Testis (tissue), 3 donors: ENCODE measurements around the gene ZNF688. TPM values are rescaled to one million over a fixed set of nuclear protein-coding genes. Genes with fewer than 3 reads are reported as not detected.
"Not testable (repeated sequence)": the region's sequence is repeated elsewhere in the genome, so short reads cannot be mapped to it uniquely, and the experiment has no call there.

ENCODE experiments used
- DNase-seq: peaks from one replicate; pipeline ENCODE4 v3.0.0-alpha.2; 2019
- H3K27ac ChIP-seq, 2 donors: fragments of 200-600 bp; sonication (generic); one replicate each; pipeline ENCODE4 v1.5.1; 2019
- H3K27me3 ChIP-seq: fragments of 200-600 bp; sonication (generic); one replicate; pipeline ENCODE4 v1.5.1; 2019
- H3K36me3 ChIP-seq: fragments of 200-600 bp; sonication (generic); one replicate; pipeline ENCODE4 v1.5.1; 2017; ENCODE audit warnings: low read depth; ENCODE audit errors: missing control alignments
- H3K4me1 ChIP-seq: fragments of 200-600 bp; sonication (generic); one replicate; pipeline ENCODE4 v1.5.1; 2019
- H3K4me3 ChIP-seq, 2 donors: fragments of 200-600 bp; sonication (generic); one replicate each; pipeline ENCODE4 v1.5.1; 2017 to 2019
- H3K9me3 ChIP-seq: fragments of 200-600 bp; sonication (generic); one replicate; pipeline ENCODE4 v1.5.1; 2017
- POLR2A ChIP-seq: fragments of 450-650 bp; IDR thresholded peaks from one replicate; pipeline ENCODE4 v1.6.1; 2017; ENCODE audit warnings: antibody characterized with exemption, mild to moderate bottlenecking, moderate library complexity
- WGBS, 2 donors: methylation state at CpG; one replicate each; pipeline ENCODE4 v1.1.5; 2018; 5-methylcytosine and 5-hydroxymethylcytosine counted together
- intact Hi-C: fragments of 100-400 bp; cut with DNase I; formaldehyde crosslinking; loops from one replicate; pipeline ENCODE4 v1.15.1; 2023; ENCODE audit warnings: low total_unique reads
- polyA plus RNA-seq: library from polyadenylated mRNA; stranded (reverse); fragments of 350-450 nt; fragmentation: Illumina TruSeq; extraction: RNeasy Lipid Tissue Mini Kit (QIAGEN cat#74804); gene quantifications from one replicate; pipeline ENCODE4 v1.2.3, GENCODE V29; 2014; ENCODE audit warnings: low read depth, low replicate concordance; ENCODE audit not compliant: insufficient read depth
- total RNA-seq, 2 donors: library from RNA; depleted of rRNA; stranded (reverse); fragments of >200 nt; gene quantifications; one replicate each; pipeline ENCODE4 v1.2.3, GENCODE V29; 2016
- TF ChIP-seq, protein P1 (sequence below), 3 experiments: fragments of 450-650 bp in 2 of 3; fragments of 200-600 bp in 1 of 3; sonication (generic) in 1 of 3; IDR thresholded peaks; one replicate each; pipeline ENCODE4 v1.5.1; 2016 to 2019; ENCODE audit warnings: antibody characterized with exemption in 3 of 3, mild to moderate bottlenecking in 2 of 3, moderate library complexity in 1 of 3

Gene ZNF688
- total and polyA plus RNA-seq, 3 donors from 2014 or later = 21.7 to 54.6 (median 38.5) TPM

DNA sequence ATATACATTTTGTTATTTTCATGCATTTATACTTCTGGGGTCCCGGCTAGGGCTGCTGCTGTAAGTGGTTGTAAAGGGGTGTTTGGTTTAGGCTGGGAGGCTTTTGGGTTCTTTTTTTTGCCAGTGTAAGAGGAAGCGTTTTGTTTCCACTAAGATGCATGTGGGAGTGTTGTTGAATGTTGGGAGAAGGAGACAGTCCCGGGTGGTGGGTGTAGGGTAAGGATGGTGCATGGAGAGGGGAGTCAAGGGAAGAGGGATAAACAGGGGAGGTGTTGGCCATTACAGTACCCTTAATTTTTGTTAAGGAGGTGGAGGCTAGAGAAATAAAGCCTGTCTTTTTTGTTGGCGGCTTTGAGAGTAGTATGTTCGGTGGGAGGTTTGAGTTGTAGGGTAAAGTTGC lies 28.4 kb downstream of the ZNF688 start:
- Histone ChIP-seq H3K4me1 (no peaks in the 10 kb centered on the region), H3K27me3 (no peaks in the 10 kb centered on the region), H3K36me3 (no peaks in the 10 kb centered on the region), H3K9me3 (no peaks in the 10 kb centered on the region), H3K4me3 (no peak overlapping the region), H3K27ac (no peak overlapping the region)
- DNase-seq = no peak
- TF ChIP-seq, protein P1, sequence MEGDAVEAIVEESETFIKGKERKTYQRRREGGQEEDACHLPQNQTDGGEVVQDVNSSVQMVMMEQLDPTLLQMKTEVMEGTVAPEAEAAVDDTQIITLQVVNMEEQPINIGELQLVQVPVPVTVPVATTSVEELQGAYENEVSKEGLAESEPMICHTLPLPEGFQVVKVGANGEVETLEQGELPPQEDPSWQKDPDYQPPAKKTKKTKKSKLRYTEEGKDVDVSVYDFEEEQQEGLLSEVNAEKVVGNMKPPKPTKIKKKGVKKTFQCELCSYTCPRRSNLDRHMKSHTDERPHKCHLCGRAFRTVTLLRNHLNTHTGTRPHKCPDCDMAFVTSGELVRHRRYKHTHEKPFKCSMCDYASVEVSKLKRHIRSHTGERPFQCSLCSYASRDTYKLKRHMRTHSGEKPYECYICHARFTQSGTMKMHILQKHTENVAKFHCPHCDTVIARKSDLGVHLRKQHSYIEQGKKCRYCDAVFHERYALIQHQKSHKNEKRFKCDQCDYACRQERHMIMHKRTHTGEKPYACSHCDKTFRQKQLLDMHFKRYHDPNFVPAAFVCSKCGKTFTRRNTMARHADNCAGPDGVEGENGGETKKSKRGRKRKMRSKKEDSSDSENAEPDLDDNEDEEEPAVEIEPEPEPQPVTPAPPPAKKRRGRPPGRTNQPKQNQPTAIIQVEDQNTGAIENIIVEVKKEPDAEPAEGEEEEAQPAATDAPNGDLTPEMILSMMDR (IDR thresholded peaks at IDR 0.05) = no peak
- TF ChIP-seq POLR2A = no peak
- 70 to 80% methylated on average over 5 of the region's 5 CpGs for WGBS, 2 donors
- intact Hi-C loops = no loop called here

DNA sequence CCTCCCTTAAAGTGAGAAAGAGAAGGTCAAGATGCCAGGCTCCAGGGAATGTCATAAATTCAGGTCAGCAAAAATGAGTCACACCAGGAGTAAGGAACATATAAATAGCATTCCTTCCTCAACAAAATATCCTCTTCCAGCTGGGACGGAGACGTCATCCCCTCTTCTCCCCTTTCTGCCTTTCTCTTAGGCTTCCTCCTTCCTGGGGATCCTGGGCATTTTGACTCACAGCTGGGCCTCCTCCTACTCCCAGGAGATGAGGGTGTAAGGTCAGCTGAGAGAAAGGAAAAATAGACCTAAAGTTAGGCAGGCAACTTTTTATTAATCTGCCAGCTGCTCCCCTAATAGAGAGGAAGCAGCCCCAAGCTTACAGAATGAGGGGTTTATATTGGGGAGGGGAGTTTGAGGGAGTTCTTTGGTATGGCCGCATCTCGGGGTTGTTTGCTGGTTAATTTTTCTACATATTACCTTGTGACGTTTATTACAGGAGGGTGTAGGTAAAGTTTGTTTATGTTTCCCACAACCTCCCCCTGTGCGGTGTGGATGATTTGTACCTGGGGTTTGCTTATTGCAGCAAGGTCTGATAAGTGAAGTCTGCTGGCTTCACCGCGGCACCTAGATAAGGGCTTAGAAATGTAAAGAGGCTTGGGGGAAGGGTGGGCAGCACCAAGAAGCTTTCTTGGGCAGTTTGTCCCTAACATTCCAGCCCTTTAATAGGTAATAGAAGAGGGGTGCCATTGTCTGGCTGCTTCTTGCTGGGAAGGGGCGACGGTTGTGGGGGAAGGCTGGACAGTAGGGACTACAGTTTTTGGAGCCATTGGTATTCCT lies 29.8 kb downstream of the ZNF688 start:
- H3K27ac ChIP-seq = no peak overlapping the region
- H3K4me1 ChIP-seq = no peaks in the 10 kb centered on the region
- no peak overlapping the region for H3K4me3 ChIP-seq
- TF ChIP-seq, protein P1 (IDR thresholded peaks at IDR 0.05) = no peak
- no peak for TF ChIP-seq POLR2A
- intact Hi-C loops = no loop called here
- H3K27me3 ChIP-seq = no peaks in the 10 kb centered on the region
- 64 to 71% methylated on average over 10 of the region's 10 CpGs for WGBS, 2 donors
- H3K36me3 ChIP-seq = no peaks in the 10 kb centered on the region
- no peak for DNase-seq
- no peaks in the 10 kb centered on the region for H3K9me3 ChIP-seq

DNA sequence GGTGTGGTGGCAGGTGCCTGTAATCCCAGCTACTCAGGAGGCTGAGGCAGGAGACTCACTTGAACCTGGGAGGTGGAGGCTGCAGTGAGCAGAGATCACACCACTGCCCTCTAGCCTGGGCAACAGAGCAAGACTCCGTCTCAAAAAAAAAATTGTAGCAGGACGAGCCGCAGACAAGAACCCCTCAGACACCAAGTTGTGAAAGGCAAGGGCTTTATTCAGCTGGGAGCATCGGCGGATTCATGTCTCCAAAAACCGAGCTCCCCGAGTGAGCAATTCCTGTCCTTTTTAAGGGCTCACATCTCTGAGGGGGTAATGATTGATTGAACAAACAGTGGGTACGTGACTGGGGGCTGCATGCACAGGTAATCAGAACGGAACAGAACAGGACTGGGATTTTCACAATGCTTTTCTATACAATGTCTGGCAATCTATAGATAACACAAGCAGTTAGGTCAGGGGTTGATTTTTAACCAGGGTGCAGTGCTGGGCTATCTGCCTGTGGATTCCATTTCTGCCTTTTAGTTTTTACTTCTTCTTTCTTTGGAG lies 30.5 kb downstream of the ZNF688 start:
- H3K27ac ChIP-seq, H3K4me3 ChIP-seq, H3K9me3 ChIP-seq, intact Hi-C loops, H3K36me3 ChIP-seq, H3K4me1 ChIP-seq, DNase-seq, H3K27me3 ChIP-seq: not testable (repeated sequence)
- WGBS, 2 donors = 85 to 87% methylated on average over 8 to 9 of the region's 9 CpGs

DNA sequence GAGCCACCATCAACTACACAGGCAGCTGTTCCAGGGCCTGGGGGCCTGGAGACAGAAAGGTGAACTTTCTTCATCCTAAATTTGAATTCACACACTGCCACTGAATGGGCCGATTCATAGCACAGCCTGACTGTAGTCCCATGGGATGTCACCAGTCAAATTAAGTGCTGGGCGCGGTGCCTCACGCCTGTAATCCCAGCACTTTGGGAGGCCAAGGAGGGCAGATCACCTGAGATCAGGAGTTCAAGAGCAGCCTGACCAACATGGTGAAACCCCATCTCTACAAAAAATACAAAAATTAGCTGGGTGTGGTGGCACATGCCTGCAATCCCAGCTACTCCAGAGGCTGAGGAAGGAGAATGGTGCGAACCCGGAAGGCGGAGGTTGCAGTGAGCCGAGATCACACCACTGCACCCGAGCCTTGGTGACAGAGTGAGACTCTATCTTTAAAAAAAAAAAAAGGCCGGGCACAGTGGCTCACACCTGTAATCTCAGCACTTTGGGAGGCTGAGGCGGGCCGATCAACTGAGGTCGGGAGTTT lies 31.5 kb downstream of the ZNF688 start:
- H3K9me3 ChIP-seq, intact Hi-C loops, H3K4me1 ChIP-seq, H3K4me3 ChIP-seq, H3K27ac ChIP-seq, DNase-seq, H3K36me3 ChIP-seq, H3K27me3 ChIP-seq: not testable (repeated sequence)
- WGBS, 2 donors = 89 to 90% methylated on average over 13 of the region's 13 CpGs

DNA sequence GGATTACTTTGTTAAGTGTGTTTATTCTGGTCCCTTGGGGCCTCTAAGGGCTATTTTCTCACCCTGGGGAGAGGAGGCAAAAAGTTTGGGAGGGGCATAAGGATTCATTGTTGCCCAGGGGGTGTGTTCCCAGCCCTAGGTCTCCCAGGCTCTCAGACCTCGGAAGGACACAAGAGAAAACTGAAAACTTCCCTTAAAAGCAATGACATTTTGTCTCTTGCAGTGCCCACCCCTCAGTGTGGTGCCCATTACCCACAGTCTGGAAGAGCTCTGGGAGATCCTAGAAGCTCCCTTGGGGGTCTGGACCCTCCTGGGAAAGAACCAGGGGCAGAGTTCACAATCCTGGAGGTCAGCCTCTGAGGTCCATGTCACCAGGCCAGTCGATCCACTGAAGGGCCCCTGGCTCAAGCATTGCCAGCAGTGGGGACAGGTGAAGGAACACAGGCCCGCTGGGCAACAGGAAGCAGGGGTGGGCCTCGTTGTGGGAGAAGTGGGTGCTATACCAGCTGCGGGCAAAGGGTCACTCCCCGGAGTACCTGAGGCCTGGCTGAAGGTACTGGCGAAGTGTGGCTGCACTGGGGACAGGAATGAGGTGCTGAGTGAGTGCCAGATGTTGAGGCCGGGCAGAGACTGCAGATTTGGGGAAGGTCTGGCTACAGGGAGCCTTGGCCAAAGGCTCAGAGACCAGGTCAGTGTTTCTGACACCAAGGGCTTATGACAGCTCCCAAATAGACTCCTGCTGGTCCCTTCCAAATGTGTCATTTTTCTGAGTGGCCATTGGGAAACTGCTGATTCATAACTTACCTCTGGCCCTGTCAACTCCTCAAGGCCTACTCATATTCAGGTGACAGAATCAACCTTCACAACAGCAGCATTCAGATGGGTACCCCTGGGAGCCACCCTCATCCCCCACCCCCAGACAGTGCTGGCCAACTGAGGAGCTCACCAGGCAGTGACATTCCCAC lies 32.2 kb downstream of the ZNF688 start:
- Histone ChIP-seq H3K4me3 (no peak overlapping the region), H3K27me3 (no peaks in the 10 kb centered on the region), H3K9me3 (no peaks in the 10 kb centered on the region), H3K36me3 (no peaks in the 10 kb centered on the region), H3K4me1 (peaks cover 4% of the 10 kb centered on the region), H3K27ac (no peak overlapping the region)
- WGBS, 2 donors = 87 to 90% methylated on average over 8 of the region's 8 CpGs
- DNase-seq = no peak
- TF ChIP-seq, protein P1 (IDR thresholded peaks at IDR 0.05) = no peak
- TF ChIP-seq POLR2A = no peak
- intact Hi-C loops = no loop called here

DNA sequence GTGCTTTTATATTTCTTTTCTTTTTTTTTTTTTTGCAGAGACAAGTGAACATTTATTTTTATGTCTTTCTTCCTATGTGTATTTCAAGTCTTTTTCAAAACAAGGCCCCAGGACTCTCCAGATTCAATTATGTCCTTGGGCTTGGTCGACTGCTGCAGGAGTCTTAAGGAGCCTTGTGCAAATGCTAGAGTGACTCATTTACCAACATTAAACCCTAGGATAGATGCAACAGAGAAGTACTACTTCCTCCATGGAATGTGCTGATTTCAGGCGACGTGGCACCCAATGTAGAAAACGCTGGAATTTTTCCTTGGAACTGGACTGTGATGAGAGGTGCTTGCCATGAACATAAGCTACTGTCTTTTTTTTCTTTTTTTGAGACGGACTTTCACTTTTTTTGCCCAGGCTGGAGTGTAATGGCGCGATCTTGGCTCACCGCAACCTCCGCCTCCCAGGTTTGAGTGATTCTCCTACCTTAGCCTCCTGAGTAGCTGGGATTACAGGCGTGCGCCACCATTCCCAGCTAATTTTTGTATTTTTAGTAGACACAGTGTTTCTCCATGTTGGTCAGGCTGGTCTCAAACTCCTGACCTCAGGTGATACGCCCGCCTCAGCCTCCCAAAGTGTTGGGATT lies 35.0 kb downstream of the ZNF688 start:
- H3K27me3 ChIP-seq, intact Hi-C loops, DNase-seq, H3K4me3 ChIP-seq, H3K27ac ChIP-seq, H3K36me3 ChIP-seq, H3K4me1 ChIP-seq, H3K9me3 ChIP-seq: not testable (repeated sequence)
- 90 to 91% methylated on average over 13 of the region's 13 CpGs for WGBS, 2 donors
